HepG2 (cell line): ENCODE results near the gene DIAPH1. TPM values are rescaled to one million over a fixed set of nuclear protein-coding genes. Genes with fewer than 3 reads are reported as not detected.

Experiments
- ATAC-seq: fragments of 200-7000 bp; cut with Tn5 transposase; 3 replicates; pipeline ENCODE4 v1.9.1; 2020; ENCODE audit warnings: mild to moderate bottlenecking, moderate library complexity
- BruUV-seq: library from RNA; stranded (reverse); fragments of 400-500 nt; replicated peaks from 2 replicates; lab custom pipeline; 2021; lab: Mats Ljungman, UMichigan
- CTCF ChIA-PET: fragments of 300-600 bp; formaldehyde crosslinking; extraction: SDS; loops from one replicate; lab custom pipeline; 2021; ENCODE audit warnings: low total read pairs, inconsistent platforms, low intra/inter-chr PET ratio; lab: Yijun Ruan, JAX
- POLR2A ChIA-PET: fragments of 350-600 bp; sonication (Branson Sonifier 250); formaldehyde crosslinking; loops from one replicate; lab custom pipeline; 2020; ENCODE audit warnings: antibody characterized with exemption, inconsistent platforms; lab: Yijun Ruan, JAX
- DNase-seq: peaks from one replicate; pipeline ENCODE4 v3.0.0-alpha.2; 2015; ENCODE audit warnings: low spot score
- FAIRE-seq: peaks from 3 replicates; lab custom pipeline; 2011; peaks lifted over from hg19 to GRCh38; lab: Jason Lieb, UNC
- H2AFZ ChIP-seq: one replicate; pipeline ENCODE4 v1.6.1; 2011; ENCODE audit warnings: low read length, inconsistent platforms
- H3K27ac ChIP-seq: fragments of 300-600 bp; 3 replicates; pipeline ENCODE4 v1.8.0; 2011; ENCODE audit warnings: mixed run types, mild to moderate bottlenecking, mixed read lengths, low read length, inconsistent platforms; ENCODE audit not compliant: insufficient read depth; ENCODE audit errors: extremely low read length
- H3K27me3 ChIP-seq, 2 experiments: fragments of 200-600 bp in 1 of 2; 2 replicates in 1 of 2; 3 replicates in 1 of 2; pipeline versions ENCODE4 v1.6.0 to v1.8.0; 2011; ENCODE audit warnings: low read length in 2 of 2, mild to moderate bottlenecking in 2 of 2, moderate library complexity in 2 of 2, inconsistent platforms in 1 of 2; ENCODE audit not compliant: insufficient read depth in 2 of 2, control insufficient read depth in 1 of 2
- H3K36me3 ChIP-seq, 2 experiments: fragments of 200-600 bp in 1 of 2; replicated peaks in 1 of 2; 2 replicates in 1 of 2; 3 replicates in 1 of 2; pipeline versions ENCODE4 v1.5.1 to v1.8.0; 2011; ENCODE audit warnings: low read length in 2 of 2, inconsistent platforms in 1 of 2; ENCODE audit not compliant: insufficient read depth in 2 of 2, control insufficient read depth in 1 of 2
- H3K4me1 ChIP-seq: 2 replicates; pipeline ENCODE4 v1.5.1; 2012; ENCODE audit warnings: low read length, inconsistent platforms; ENCODE audit not compliant: insufficient read depth
- H3K4me2 ChIP-seq: 2 replicates; pipeline ENCODE4 v1.6.0; 2011; ENCODE audit warnings: low read depth, low read length, inconsistent platforms
- H3K4me3 ChIP-seq, 3 experiments: fragments of 200-600 bp in 1 of 3; sonication (generic), shearing (Covaris generic) in 1 of 3; replicated peaks in 1 of 3; 2 replicates each; pipeline ENCODE4 v1.5.1; 2011 to 2016; ENCODE audit warnings: low read length in 3 of 3, inconsistent platforms in 2 of 3, low read depth in 2 of 3, mild to moderate bottlenecking in 2 of 3, control low read depth in 1 of 3, mixed read lengths in 1 of 3; ENCODE audit not compliant: insufficient read depth in 1 of 3
- H3K79me2 ChIP-seq: one replicate; pipeline ENCODE4 v1.6.1; 2011; ENCODE audit warnings: low read length, inconsistent platforms; ENCODE audit not compliant: insufficient read depth
- H3K9ac ChIP-seq: 2 replicates; pipeline ENCODE4 v1.6.0; 2011; ENCODE audit warnings: mild to moderate bottlenecking, low read depth, low read length, inconsistent platforms; ENCODE audit not compliant: insufficient read depth
- H3K9me3 ChIP-seq: 2 replicates; pipeline ENCODE4 v1.5.1; 2012; ENCODE audit warnings: mild to moderate bottlenecking, low read length
- H4K20me1 ChIP-seq: 2 replicates; pipeline ENCODE4 v1.6.0; 2011; ENCODE audit warnings: inconsistent platforms, mild to moderate bottlenecking, low read length, moderate library complexity; ENCODE audit not compliant: insufficient read depth
- ESRRA ChIP-seq: sonication (generic); formaldehyde crosslinking; IDR thresholded peaks from 2 replicates; pipeline ENCODE4 v1.5.1; 2020; ENCODE audit warnings: mild to moderate bottlenecking, low read depth, missing genetic modification reagents
- GLMP ChIP-seq: sonication (generic); formaldehyde crosslinking; IDR thresholded peaks from 2 replicates; pipeline ENCODE4 v1.9.0; 2021; ENCODE audit warnings: missing genetic modification reagents, mild to moderate bottlenecking, borderline replicate concordance
- MAFF ChIP-seq: IDR thresholded peaks from 2 replicates; pipeline ENCODE4 v1.6.1; 2011; ENCODE audit warnings: low read depth, low read length, improper control_type of control experiment
- MTF2 ChIP-seq: sonication (generic); formaldehyde crosslinking; IDR thresholded peaks from 2 replicates; pipeline ENCODE4 v1.5.0; 2020; ENCODE audit warnings: missing genetic modification reagents, borderline replicate concordance
- MYNN ChIP-seq: sonication (generic); formaldehyde crosslinking; IDR thresholded peaks from 2 replicates; pipeline ENCODE4 v1.4.0; 2020; ENCODE audit warnings: mild to moderate bottlenecking, low read depth, missing genetic modification reagents
- NFKBIZ ChIP-seq: IDR thresholded peaks from 2 replicates; pipeline ENCODE4 v1.6.1; 2018; ENCODE audit warnings: missing genetic modification reagents, missing compliant biosample characterization
- PRPF4 ChIP-seq: fragments of 200-400 bp; formaldehyde crosslinking; IDR thresholded peaks from 2 replicates; pipeline ENCODE4 v1.6.1; 2016; ENCODE audit warnings: low read length, low read depth; ENCODE audit not compliant: poor library complexity, severe bottlenecking
- SALL1 ChIP-seq: sonication (generic); formaldehyde crosslinking; IDR thresholded peaks from 2 replicates; pipeline ENCODE4 v1.8.0; 2022; ENCODE audit warnings: mild to moderate bottlenecking, missing genetic modification reagents
- SMAD9 ChIP-seq: sonication (generic); formaldehyde crosslinking; IDR thresholded peaks from 2 replicates; pipeline ENCODE4 v1.5.1; 2020; ENCODE audit warnings: mild to moderate bottlenecking, missing genetic modification reagents
- TBX2 ChIP-seq: sonication (generic); formaldehyde crosslinking; IDR thresholded peaks from 2 replicates; pipeline ENCODE4 v1.5.0; 2020; ENCODE audit warnings: missing genetic modification reagents, mild to moderate bottlenecking, borderline replicate concordance
- XBP1 ChIP-seq: sonication (generic); formaldehyde crosslinking; IDR thresholded peaks from 2 replicates; pipeline ENCODE4 v1.5.0; 2020; ENCODE audit warnings: missing genetic modification reagents
- ZNF224 ChIP-seq: sonication (generic); formaldehyde crosslinking; IDR thresholded peaks from 2 replicates; pipeline ENCODE4 v1.5.0; 2020; ENCODE audit warnings: mild to moderate bottlenecking, missing genetic modification reagents
- ZNF367 ChIP-seq: sonication (generic); formaldehyde crosslinking; IDR thresholded peaks from 2 replicates; pipeline ENCODE4 v1.4.0; 2020; ENCODE audit warnings: missing genetic modification reagents, borderline replicate concordance
- ZNF660 ChIP-seq: sonication (generic); formaldehyde crosslinking; IDR thresholded peaks from 2 replicates; pipeline ENCODE4 v1.5.1; 2020; ENCODE audit warnings: mild to moderate bottlenecking, low read depth, missing genetic modification reagents, borderline replicate concordance
- in situ Hi-C: cut with HindIII; loops from 2 replicates; pipeline ENCODE4 v1.10.0; 2017; ENCODE audit warnings: low pct_unique_long_range_greater_than_20kb; ENCODE audit not compliant: extremely low pct_ligation_motif_present
- intact Hi-C: fragments of 100-400 bp; cut with micrococcal nuclease; formaldehyde crosslinking; loops from one replicate; pipeline ENCODE4 v1.10.0; 2022; ENCODE audit not compliant: unreplicated experiment
- polyA plus RNA-seq, 8 experiments: library from polyadenylated mRNA; depleted of rRNA in 3 of 8; stranded (reverse) in 7 of 8; unstranded in 1 of 8; fragments of >200 nt; fragmentation: Illumina TruSeq in 4 of 8; extraction: Trizol in 4 of 8; gene quantifications; 2 replicates each; pipeline versions ENCODE4 v1.2.1 to v1.2.3, GENCODE V29; 2011 to 2016; ENCODE audit warnings: low read depth in 4 of 8, missing spikeins in 1 of 8, mixed read lengths in 1 of 8; ENCODE audit not compliant: insufficient read depth in 1 of 8
- total RNA-seq, 5 experiments: library from RNA; depleted of rRNA; stranded (reverse); fragments of >200 nt; fragmentation: Illumina TruSeq; extraction: Trizol; gene quantifications; 2 replicates each; pipeline ENCODE4 v1.2.3, GENCODE V29; 2016; ENCODE audit warnings: low read depth in 1 of 5

Gene DIAPH1
- total and polyA plus RNA-seq, 2 of the 13 experiments (the other 11 are each of a cell fraction or from before 2014, with no cell fraction given): 25.1 to 33.9 TPM

DNA sequence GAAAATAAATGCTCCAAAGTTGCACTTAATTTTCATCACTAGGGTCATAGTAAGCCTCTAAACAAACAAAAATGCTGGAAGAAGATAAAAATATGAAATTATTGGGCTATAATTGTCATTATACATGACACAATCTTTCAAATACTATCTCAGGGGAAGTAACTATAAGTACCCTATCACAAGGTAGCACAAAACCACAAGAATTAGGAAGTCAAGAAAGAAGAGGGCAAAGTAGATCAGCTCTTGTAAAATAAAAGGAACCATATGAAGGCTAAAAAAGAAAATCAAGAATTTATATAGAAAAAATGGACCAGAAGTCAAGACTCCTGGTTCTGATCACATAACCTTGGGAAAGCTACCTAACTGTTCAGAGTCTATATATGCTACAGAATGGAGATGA, 48.1 kb downstream of the DIAPH1 start:
- BruUV-seq: no TSS peak

More for the DNA sequence above, 48.1 kb downstream of the DIAPH1 start:
- Histone ChIP-seq H3K4me2 (no peak overlapping the region), H3K4me3 (no peak overlapping the region), H2AFZ (no peak overlapping the region), H3K9me3 (no peaks in the 10 kb centered on the region), H3K4me1 (no peaks in the 10 kb centered on the region), H3K9ac (no peak overlapping the region), H3K79me2 (no peaks in the 10 kb centered on the region), H3K36me3 (peaks cover 12 to 49% of the 10 kb centered on the region in 2 experiments), H3K27me3 (no peaks in the 10 kb centered on the region), H4K20me1 (no peaks in the 10 kb centered on the region), H3K27ac (no peak overlapping the region)
- no peak for DNase-seq
- intact Hi-C loops (no loop called here), in situ Hi-C loops (no loop called here)
- POLR2A ChIA-PET: no interaction called here
- ATAC-seq: no peak
- CTCF ChIA-PET: no interaction called here
- FAIRE-seq: no peak
- no peak for TF ChIP-seq ZNF367
- no peak for TF ChIP-seq SALL1
- no peak for TF ChIP-seq MTF2 (CRISPR knock-in tag)
- no peak for TF ChIP-seq MAFF
- no peak for TF ChIP-seq GLMP
- no peak for TF ChIP-seq TBX2 (CRISPR knock-in tag)
- TF ChIP-seq ESRRA: no peak
- no peak for TF ChIP-seq XBP1 (CRISPR knock-in tag)
- no peak for TF ChIP-seq SMAD9
- TF ChIP-seq PRPF4: no peak
- no peak for TF ChIP-seq ZNF660 (CRISPR knock-in tag)
- no peak for TF ChIP-seq MYNN (CRISPR knock-in tag)
- TF ChIP-seq NFKBIZ (CRISPR knock-in tag): no peak
- TF ChIP-seq ZNF224 (CRISPR knock-in tag): no peak
